GM18508 (cell line): ENCODE data around the gene FAM98B.
"Not testable (repeated sequence)": the region's sequence is repeated elsewhere in the genome, so short reads cannot be mapped to it uniquely, and the experiment has no call there.

Source experiments
- ATAC-seq: cut with Tn5 transposase; IDR thresholded peaks from one replicate; pipeline ENCODE4 v1.9.1; 2021; ENCODE audit warnings: moderate number of reproducible peaks; ENCODE audit not compliant: insufficient read depth, unreplicated experiment

FAM98B gene

DNA sequence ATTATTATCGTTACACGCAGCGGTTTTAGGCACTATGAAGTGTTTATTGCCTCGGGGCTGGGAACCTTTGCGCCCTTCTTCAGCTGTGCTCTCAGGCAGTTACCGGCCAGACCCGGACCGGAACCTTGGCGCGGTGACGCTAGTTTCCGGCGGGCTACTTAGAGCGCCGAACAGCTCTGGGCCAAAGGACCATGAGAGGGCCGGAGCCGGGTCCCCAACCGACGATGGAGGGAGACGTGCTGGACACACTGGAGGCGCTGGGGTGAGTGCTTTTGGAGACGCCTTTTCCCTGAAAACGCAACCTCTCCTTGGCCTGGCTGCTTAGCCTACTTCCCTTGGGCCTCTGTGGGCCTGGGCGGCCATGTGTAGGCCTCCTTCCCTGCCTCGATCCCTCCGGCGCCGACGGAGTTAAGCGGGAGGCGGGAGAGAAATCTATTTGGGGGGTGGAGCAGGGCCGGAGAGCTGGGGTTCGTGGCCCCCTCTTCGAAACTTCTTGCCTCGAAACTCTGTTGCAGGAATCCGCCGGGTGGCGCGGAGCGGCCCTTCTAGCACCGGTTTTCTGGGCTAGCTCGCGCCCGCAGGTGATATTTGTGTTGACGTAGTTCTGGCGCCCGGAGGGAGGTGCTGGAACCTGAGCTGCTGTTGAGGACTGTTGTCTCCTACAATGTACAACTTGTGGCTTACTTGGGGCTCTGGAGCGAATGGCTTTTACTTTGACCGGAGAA, at the start of gene FAM98B:
Gene FAM98B (plus strand): TSS at position 157 of the 725 bp plus-strand sequence. CDS start 35 bp downstream, at position 192.
- peak; percentile 57 for ATAC-seq

DNA sequence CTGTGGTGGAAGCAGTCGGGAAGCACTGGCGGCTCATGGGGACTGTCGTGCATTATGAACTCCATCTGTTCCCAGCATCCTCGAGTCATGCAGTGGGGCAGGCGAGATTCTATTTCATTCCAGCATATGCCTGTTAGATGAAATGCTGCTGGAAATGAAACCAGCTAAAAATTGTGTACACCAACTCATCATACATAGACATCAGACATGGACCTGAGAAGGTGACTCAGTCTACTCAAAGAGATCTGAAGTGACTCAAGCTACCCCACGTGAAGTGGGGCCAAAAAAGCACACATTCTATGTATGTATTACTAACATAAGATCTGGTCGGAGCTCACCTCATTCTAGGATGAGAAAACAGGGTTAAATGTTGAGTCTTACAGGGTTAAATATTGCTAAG, 47.5 kb upstream of the FAM98B start:
- no peak for ATAC-seq

- ATAC-seq, result no peak
Observed at GRCh38 chr15:38408576-38408975, 45.4 kb upstream of the FAM98B start.

GRCh38 chr15:38411902-38412301, 42.0 kb upstream of the FAM98B start:
- ATAC-seq, result no peak

DNA sequence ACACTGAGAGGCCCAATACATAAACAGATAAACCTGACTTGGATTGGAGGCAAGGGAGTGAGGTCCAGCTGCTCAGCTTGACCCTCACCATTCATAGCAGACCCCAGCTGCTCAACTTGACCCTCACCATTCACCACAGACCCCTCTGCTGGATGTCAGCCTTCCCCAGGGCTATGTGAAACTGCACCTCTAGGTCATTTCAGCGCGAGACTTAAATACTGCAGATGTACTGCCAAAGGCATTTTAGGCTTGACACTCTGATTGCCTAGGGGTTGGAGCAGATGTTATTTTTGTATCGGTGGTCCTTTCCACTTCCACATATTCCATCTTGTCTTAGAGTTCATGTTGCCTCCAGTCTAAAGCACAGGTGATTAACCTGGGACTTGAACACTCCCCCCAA, 41.5 kb upstream of the FAM98B start:
- ATAC-seq, result no peak

DNA sequence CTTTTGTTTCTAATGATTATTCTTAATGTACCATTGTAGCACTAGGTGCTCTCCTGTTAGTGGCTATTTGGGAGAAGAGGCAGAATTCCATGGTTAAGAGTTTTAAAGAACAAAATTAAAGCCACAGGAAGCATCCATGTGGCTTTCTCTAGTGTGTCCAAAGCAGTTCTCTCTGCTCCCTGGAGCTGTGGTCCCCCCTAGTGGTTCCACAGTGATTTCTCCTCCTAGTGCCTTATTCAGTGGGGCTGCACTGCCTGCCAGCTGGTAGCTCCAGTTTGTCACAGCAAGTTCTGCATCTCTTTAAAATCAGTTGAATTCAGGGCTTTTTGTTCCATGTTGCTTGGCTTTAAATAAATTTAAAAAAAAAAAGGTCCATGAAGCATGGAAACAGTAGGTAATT, 39.6 kb upstream of the FAM98B start:
- ATAC-seq, result no peak

- no peak for ATAC-seq
Observed at GRCh38 chr15:38421069-38421690, 32.7 kb upstream of the FAM98B start.

DNA sequence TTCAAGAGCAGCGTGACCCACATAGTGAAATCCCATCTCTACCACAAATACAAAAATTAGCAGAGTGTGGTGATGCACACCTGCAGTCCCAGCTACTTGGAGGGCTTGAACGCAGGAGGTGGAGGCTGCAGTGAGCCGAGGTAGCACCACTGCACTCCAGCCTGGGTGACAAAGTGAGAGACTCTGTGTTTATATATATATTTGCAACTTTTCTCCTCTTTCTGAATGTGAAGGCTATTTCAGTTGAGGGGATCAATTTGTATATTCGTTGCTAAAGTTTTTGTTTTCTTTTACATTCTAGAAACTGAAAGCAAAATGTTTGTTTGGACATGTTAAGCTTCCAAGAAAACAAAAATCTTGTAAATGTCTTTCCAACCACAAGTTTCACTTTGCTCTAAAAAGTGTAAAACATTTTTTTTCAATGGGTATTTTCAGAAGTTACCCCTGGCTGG, 29.8 kb upstream of the FAM98B start:
- no peak for ATAC-seq

- no peak for ATAC-seq
Observed at GRCh38 chr15:38425269-38425668, 28.7 kb upstream of the FAM98B start.

- no peak for ATAC-seq
Observed at GRCh38 chr15:38427380-38427779, 26.5 kb upstream of the FAM98B start.

- ATAC-seq, result no peak
Observed at GRCh38 chr15:38430106-38430760, 23.7 kb upstream of the FAM98B start.

- ATAC-seq, result no peak
Observed at GRCh38 chr15:38436993-38437392, 16.9 kb upstream of the FAM98B start.

GRCh38 chr15:38437603-38438002, 16.3 kb upstream of the FAM98B start:
- not testable (repeated sequence) for ATAC-seq

- no peak for ATAC-seq
Observed at GRCh38 chr15:38438031-38438986, 15.6 kb upstream of the FAM98B start.

GRCh38 chr15:38440353-38441129, 13.4 kb upstream of the FAM98B start:
- ATAC-seq, result no peak

DNA sequence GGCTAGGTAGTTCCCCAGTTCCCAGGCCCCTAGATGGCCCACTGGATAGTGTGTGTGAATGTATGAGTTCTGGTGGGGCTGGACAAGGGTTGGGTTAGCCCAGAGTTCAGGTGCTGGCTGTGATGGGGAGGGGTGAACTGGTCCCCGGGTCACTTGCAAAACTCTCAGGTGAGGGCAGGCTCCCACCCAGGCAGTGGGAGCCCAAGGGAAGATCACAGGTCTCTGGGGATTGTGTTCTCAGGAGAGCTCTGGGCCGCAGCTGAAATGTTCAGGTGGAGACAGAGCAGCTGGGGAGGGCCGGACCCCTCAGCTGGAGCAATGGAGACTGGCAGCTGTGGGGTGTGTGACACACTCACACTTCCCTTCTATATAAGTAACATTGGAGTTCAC, 12.8 kb upstream of the FAM98B start:
- ATAC-seq, result no peak

DNA sequence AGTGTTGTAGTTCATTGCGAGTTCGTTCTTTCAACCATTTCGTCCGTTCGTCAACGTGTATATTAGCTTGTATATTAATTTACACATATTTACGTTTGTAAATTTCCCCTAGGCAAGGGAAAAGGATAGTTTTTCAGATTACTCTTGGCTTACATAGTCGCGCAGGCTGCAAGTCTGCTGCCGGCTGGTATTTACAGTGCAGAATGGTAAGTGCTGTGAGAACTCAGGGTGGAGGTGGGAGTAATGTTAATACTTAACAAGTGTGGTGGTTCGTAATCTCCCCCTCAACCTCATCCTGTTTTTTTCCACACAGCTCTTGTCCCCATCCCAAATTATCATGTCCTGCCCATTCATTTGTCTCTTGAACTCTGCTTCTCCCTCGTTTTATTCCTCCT, 766 bp downstream of the FAM98B start:
- no peak for ATAC-seq

GRCh38 chr15:38455092-38455491, 1.2 kb downstream of the FAM98B start:
- ATAC-seq, result no peak

- ATAC-seq, result no peak
Observed at GRCh38 chr15:38458646-38459045, 4.7 kb downstream of the FAM98B start.

DNA sequence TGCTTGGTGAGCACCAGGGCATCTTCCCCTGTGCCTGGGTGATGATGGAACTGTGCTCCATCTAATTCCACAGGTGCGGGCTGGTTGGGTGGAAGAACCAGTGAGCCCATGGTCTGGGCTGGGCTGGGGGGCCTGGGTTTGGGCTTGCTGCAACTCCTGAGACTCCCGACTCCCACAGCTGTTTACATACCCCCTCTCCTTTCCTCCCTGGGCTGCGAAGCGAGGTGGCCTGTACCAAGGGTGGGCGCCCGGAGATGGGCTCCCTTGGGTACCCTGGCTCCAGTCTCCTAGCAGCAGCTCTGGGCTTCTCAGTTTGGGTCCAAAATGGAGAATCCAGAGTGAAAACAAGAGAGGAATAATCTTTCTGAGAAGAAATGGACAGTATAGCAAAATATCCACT, 5.6 kb downstream of the FAM98B start:
- no peak for ATAC-seq
